NB4 (cell line): ENCODE measurements around the gene SLC1A4.
"Not testable (repeated sequence)": the region's sequence is repeated elsewhere in the genome, so short reads cannot be mapped to it uniquely, and the experiment has no call there.

Experiments used
- DNase-seq: peaks from one replicate; pipeline ENCODE4 v3.0.0; 2010; ENCODE audit warnings: low read depth
- H3K4me3 ChIP-seq: one replicate; pipeline ENCODE4 v1.5.1; 2011; ENCODE audit warnings: mild to moderate bottlenecking, low read depth, low read length, moderate library complexity
- CTCF ChIP-seq: IDR thresholded peaks from one replicate; pipeline ENCODE4 v1.5.1; 2012; ENCODE audit warnings: low read depth, low read length
- MAX ChIP-seq: IDR thresholded peaks from 2 replicates; pipeline ENCODE4 v1.6.1; 2011; ENCODE audit warnings: low read depth, low read length
- MYC ChIP-seq: IDR thresholded peaks from 2 replicates; pipeline ENCODE4 v1.6.1; 2011; ENCODE audit warnings: low read depth, low read length
- POLR2A ChIP-seq: IDR thresholded peaks from 2 replicates; pipeline ENCODE4 v1.6.1; 2011; ENCODE audit warnings: mild to moderate bottlenecking; ENCODE audit not compliant: insufficient read length; ENCODE audit errors: extremely low read depth

The SLC1A4 gene

DNA sequence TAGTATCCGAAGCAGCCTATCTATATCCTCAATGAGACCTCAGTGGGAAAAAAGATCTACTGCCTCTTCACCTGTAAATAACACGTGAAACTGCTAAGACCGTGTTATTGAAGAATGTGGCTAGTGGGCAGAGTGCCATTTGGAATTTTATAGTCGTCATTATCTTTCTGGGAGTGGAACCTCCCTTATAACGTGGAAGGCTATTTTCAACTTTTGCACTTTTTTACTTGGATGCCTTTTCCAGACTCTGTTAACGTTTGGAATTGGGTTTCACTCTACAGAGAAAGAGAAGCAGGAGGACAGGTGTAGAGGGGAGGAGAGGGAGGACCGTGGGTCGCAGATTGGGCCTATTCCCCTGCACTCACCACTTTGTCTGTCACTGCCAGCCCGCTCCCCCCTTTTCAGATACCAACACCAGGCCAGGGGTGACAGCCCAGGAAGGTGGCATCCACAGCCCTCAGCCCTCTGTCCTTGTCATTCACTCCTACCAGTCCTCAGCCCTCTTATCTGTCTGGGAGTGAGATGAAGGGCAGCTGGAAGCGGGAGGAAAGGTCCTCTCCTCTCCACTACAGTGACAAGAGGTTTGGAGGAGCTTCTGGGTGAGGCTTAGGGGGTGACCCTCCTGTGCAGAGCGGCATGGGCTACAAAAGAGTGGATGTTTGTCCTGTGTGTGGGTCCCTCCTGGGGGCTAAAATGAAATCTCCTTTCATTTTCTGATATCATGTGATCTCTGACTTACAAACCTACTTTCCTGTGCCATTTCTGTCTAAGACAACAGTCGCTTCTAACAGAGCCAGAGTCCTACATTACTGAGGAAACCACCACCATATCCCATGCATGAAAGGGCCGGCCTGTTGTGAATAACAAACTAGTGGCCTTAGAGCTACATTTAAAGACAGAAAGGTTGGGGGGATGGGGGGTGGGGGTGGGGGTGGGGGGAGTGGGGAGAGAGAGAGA is 43.1 kb downstream of the SLC1A4 start:
- no peak for DNase-seq
- TF ChIP-seq MYC, result no peak
- no peak for TF ChIP-seq CTCF
- TF ChIP-seq POLR2A, result no peak
- TF ChIP-seq MAX, result no peak
- H3K4me3 ChIP-seq, result peak overlapping the region; percentile 23

DNA sequence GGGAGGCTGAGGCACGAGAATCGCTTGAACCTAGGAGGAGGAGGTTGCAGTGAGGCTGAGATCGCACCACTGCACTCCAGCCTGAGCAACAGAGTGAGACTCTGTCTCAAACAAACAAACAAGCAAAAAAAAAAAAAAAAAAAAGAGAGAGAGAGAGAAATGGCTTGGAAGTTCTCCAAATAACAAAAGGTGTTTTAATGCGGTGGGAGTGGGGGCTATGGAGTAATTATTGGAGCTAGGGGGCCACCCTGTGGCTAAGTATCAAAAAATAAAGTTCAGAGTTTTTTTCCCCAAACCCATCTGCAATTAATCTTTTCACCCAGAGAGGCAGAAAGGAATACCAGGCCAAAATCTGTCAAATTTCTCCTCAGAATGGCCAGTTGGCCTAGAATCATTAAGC is 44.0 kb downstream of the SLC1A4 start:
- peak; percentile 83 for DNase-seq
- TF ChIP-seq MAX (no peak), CTCF (peak; percentile 24)
- H3K4me3 ChIP-seq, result no peak overlapping the region

DNA sequence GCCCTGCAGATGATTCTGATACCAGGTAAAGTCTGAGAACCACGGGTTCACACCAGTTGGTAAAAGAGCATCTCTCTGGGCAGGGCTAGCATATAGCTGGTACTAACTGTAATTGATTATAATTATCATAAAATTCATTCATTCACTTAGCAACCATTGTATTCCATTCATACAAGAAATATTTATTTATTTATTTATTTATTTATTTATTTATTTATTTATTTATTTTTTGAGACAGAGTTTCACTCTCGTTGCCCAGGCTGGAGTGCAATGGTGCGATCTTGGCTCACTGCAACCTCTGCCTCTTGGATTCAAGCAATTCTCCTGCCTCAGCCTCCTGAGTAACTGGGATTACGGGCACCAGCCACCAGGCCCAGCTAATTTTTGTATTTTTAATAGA is 44.5 kb downstream of the SLC1A4 start:
- DNase-seq, H3K4me3 ChIP-seq: not testable (repeated sequence)

GRCh38 chr2:65035351-65035943 is 46.2 kb downstream of the SLC1A4 start:
- no peak for DNase-seq

DNA sequence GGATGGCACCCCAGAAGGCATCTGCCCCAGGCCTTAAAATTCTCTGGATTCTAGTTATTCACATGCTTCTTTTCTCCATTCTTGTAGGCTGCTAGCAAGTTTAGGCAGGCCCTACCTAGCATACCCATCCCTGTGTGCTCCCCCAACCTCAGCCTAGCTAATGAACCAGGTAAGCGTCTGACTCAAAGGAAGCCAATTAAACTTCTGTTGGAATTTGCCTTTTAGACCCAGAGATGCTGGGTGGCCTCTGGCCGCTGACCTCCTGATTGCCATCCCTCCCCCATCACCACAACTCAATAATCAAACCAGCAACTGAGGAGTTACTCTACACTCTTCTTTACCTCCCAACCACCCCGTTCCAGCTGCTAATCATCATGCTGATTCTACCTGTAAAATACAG is 48.0 kb downstream of the SLC1A4 start:
- no peak overlapping the region for H3K4me3 ChIP-seq
- no peak for DNase-seq
- no peak for TF ChIP-seq MAX
- TF ChIP-seq POLR2A, result no peak
- no peak for TF ChIP-seq MYC
- no peak for TF ChIP-seq CTCF

More at GRCh38 chr2:65035351-65035943, 46.2 kb downstream of the SLC1A4 start:
- TF ChIP-seq MYC, result no peak
- TF ChIP-seq MAX, result no peak
- TF ChIP-seq POLR2A, result no peak
- no peak for TF ChIP-seq CTCF
- no peak overlapping the region for H3K4me3 ChIP-seq

DNA sequence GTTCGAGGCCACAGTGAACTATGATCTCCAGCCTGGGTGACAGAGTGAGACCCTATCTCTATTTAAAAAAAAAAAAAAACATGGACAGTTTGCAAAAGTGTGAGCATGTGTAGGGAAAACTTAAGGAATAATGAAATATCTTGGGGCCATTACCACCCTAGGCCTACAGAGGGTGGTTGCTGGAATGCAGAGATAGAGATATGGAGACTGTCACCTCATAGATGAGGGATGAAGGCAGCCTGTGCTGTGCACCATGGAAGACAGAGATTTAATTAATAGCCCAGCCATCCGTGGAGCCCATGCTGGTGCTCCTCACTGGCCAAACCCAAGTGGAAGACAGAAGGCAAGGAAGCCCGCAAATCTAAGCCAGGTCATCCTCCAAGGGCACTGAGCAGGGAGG is 50.4 kb downstream of the SLC1A4 start:
- TF ChIP-seq MAX (no peak), MYC (no peak), POLR2A (no peak), CTCF (no peak)
- no peak for DNase-seq
- no peak overlapping the region for H3K4me3 ChIP-seq
